PC-9 (cell line): ENCODE results near the gene CCDC60. TPM values are rescaled to one million over a fixed set of nuclear protein-coding genes. Genes with fewer than 3 reads are reported as not detected.

Experiments
- BruUV-seq: library from RNA; stranded (reverse); fragments of 400-500 nt; replicated peaks from 2 replicates; lab custom pipeline; 2021; lab: Mats Ljungman, UMichigan
- CTCF ChIA-PET: fragments of 300-600 bp; sonication (Branson Sonifier 250); formaldehyde crosslinking; loops from one replicate; lab custom pipeline; 2022; ENCODE audit warnings: antibody characterized with exemption; lab: Charles Lee
- POLR2A ChIA-PET: fragments of 300-600 bp; sonication (Branson Sonifier 250); formaldehyde crosslinking; loops from one replicate; lab custom pipeline; 2022; ENCODE audit warnings: antibody characterized with exemption; ENCODE audit not compliant: unreplicated experiment; lab: Charles Lee
- DNase-seq, 2 experiments: peaks; one replicate each; pipeline versions ENCODE4 v3.0.0 to v3.0.0-alpha.2; 2015 to 2022; ENCODE audit warnings: mixed read lengths in 1 of 2
- H2AFZ ChIP-seq: fragments of 200-600 bp; sonication (generic); 2 replicates; pipeline ENCODE4 v1.8.1; 2017; ENCODE audit warnings: antibody characterized with exemption
- H3F3A ChIP-seq: fragments of 200-600 bp; sonication (generic); 2 replicates; pipeline ENCODE4 v1.8.1; 2017; ENCODE audit warnings: antibody characterized with exemption, mild to moderate bottlenecking, low read depth; ENCODE audit not compliant: insufficient read depth
- H3K27ac ChIP-seq: fragments of 200-600 bp; sonication (generic); 2 replicates; pipeline ENCODE4 v1.6.1; 2016; ENCODE audit warnings: mixed run types
- H3K27me3 ChIP-seq: fragments of 200-600 bp; sonication (generic); 2 replicates; pipeline ENCODE4 v1.6.1; 2016; ENCODE audit warnings: low read depth, mixed run types; ENCODE audit not compliant: insufficient read depth
- H3K36me3 ChIP-seq: fragments of 200-600 bp; sonication (generic); 2 replicates; pipeline ENCODE4 v1.6.1; 2016; ENCODE audit warnings: low read depth, mixed run types
- H3K4me1 ChIP-seq: fragments of 200-600 bp; sonication (generic); replicated peaks from 2 replicates; pipeline ENCODE4 v1.6.1; 2016; ENCODE audit warnings: mixed run types; ENCODE audit not compliant: insufficient read depth
- H3K4me2 ChIP-seq: fragments of 200-600 bp; sonication (generic); 2 replicates; pipeline ENCODE4 v1.6.1; 2017; ENCODE audit warnings: mixed run types
- H3K4me3 ChIP-seq: fragments of 200-600 bp; sonication (generic); 2 replicates; pipeline ENCODE4 v1.6.1; 2016; ENCODE audit warnings: mixed run types
- H3K79me2 ChIP-seq: fragments of 200-600 bp; sonication (generic); 2 replicates; pipeline ENCODE4 v1.6.1; 2017; ENCODE audit warnings: low read depth, mixed run types
- H3K9me2 ChIP-seq: fragments of 200-600 bp; sonication (generic); 2 replicates; pipeline ENCODE4 v1.8.1; 2017; ENCODE audit warnings: mild to moderate bottlenecking; ENCODE audit not compliant: insufficient read depth
- H3K9me3 ChIP-seq: fragments of 200-600 bp; sonication (generic); 2 replicates; pipeline ENCODE4 v1.8.1; 2016; ENCODE audit warnings: low read depth; ENCODE audit not compliant: insufficient read depth
- H4K20me1 ChIP-seq: fragments of 200-600 bp; sonication (generic); 2 replicates; pipeline ENCODE4 v1.8.1; 2017; ENCODE audit not compliant: insufficient read depth
- EZH2 ChIP-seq: fragments of 200-600 bp; sonication (generic); IDR thresholded peaks from 2 replicates; pipeline ENCODE4 v1.8.0; 2017; ENCODE audit warnings: antibody characterized with exemption, low read depth
- intact Hi-C: fragments of 100-400 bp; cut with micrococcal nuclease; formaldehyde crosslinking; loops from one replicate; pipeline ENCODE4 v1.10.0; 2022; ENCODE audit not compliant: unreplicated experiment
- total RNA-seq: library from RNA; stranded (reverse); gene quantifications from 2 replicates; pipeline ENCODE4 v1.2.3, GENCODE V29; 2021
- TF ChIP-seq, protein P1 (sequence below): fragments of 200-600 bp; sonication (generic); conservative IDR thresholded peaks from 2 replicates; pipeline ENCODE4 v1.6.1; 2017; ENCODE audit warnings: mixed run types, antibody characterized with exemption, mild to moderate bottlenecking, moderate library complexity

Gene CCDC60
- total RNA-seq, 1 experiment from 2014 or later = not detected

DNA sequence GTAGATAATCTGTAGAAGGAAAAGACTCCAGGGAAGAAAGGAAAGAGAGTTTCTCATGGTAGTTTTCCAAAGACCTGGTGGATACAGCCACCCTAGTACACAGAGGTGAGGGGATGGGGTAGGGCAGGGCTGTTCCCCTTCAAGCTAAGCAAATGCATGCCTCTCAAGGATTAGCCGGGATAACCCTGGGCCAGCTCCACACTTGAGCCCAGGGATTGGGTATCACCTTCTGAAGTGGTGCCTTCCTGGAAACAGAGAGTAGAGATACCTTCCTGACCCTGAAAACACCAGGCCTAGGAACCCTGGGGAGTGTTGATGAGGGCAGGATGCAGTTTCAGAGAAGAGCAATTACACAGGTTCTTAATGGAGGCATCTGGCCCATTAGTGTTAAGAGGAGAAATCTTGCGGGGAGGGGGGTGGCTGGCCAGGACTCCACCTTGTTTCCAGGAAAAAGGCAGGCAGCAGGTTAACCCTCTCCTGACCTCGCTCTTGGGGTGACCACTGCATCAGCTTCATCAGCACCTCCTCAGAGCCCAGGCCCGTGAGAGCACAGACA, 152.1 kb downstream of the CCDC60 start:
- Histone ChIP-seq H3K4me3 (no peak overlapping the region), H3K9me2 (no peaks in the 10 kb centered on the region), H3K4me2 (no peak overlapping the region), H3K79me2 (no peaks in the 10 kb centered on the region), H3F3A (no peaks in the 10 kb centered on the region), H2AFZ (no peak overlapping the region), H3K9me3 (no peaks in the 10 kb centered on the region), H3K27me3 (peaks cover 9% of the 10 kb centered on the region; the same call in 1 of the 2 replicates), H3K36me3 (no peaks in the 10 kb centered on the region), H3K4me1 (no peaks in the 10 kb centered on the region), H4K20me1 (no peaks in the 10 kb centered on the region), H3K27ac (no peak overlapping the region)
- DNase-seq = no peak
- no TSS peak for BruUV-seq
- ChIA-PET POLR2A (no interaction called here), CTCF (no interaction called here)
- intact Hi-C loops = no loop called here
- TF ChIP-seq EZH2 = no peak
- TF ChIP-seq, protein P1, sequence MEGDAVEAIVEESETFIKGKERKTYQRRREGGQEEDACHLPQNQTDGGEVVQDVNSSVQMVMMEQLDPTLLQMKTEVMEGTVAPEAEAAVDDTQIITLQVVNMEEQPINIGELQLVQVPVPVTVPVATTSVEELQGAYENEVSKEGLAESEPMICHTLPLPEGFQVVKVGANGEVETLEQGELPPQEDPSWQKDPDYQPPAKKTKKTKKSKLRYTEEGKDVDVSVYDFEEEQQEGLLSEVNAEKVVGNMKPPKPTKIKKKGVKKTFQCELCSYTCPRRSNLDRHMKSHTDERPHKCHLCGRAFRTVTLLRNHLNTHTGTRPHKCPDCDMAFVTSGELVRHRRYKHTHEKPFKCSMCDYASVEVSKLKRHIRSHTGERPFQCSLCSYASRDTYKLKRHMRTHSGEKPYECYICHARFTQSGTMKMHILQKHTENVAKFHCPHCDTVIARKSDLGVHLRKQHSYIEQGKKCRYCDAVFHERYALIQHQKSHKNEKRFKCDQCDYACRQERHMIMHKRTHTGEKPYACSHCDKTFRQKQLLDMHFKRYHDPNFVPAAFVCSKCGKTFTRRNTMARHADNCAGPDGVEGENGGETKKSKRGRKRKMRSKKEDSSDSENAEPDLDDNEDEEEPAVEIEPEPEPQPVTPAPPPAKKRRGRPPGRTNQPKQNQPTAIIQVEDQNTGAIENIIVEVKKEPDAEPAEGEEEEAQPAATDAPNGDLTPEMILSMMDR = no peak

DNA sequence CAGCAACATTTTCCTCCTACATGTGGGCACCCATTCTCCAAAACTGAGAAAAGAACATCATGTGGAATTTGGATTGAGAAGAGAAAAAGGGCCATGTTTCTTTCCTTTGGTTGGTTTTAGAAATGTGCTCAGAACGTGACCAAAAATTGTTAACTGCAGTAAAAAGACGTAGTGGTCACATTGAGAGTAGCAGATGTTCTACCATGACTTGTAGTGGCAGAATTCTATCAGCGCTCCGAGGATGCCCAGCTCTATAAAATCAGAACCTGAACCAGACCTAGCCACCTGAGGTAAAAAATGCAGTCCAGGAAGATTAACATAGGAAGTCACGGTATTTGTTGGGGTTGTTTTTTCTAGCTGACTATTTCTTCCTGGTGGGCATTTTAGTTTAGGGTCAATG, 157.3 kb downstream of the CCDC60 start:
- H3K27me3 ChIP-seq = peaks cover 22% of the 10 kb centered on the region; the same call in 1 of the 2 replicates
- H2AFZ ChIP-seq = no peak overlapping the region
- TF ChIP-seq, protein P1 = no peak
- no peak for TF ChIP-seq EZH2
- H3K4me1 ChIP-seq = no peaks in the 10 kb centered on the region
- H3F3A ChIP-seq = no peaks in the 10 kb centered on the region
- no peak overlapping the region for H3K27ac ChIP-seq
- no peak for DNase-seq
- H3K9me2 ChIP-seq = no peaks in the 10 kb centered on the region
- H3K79me2 ChIP-seq = no peaks in the 10 kb centered on the region
- no peaks in the 10 kb centered on the region for H3K36me3 ChIP-seq
- CTCF ChIA-PET = no interaction called here
- POLR2A ChIA-PET = no interaction called here
- H3K4me2 ChIP-seq = no peak overlapping the region
- H4K20me1 ChIP-seq = no peaks in the 10 kb centered on the region
- no TSS peak for BruUV-seq
- intact Hi-C loops = no loop called here
- H3K4me3 ChIP-seq = no peak overlapping the region
- H3K9me3 ChIP-seq = no peaks in the 10 kb centered on the region

DNA sequence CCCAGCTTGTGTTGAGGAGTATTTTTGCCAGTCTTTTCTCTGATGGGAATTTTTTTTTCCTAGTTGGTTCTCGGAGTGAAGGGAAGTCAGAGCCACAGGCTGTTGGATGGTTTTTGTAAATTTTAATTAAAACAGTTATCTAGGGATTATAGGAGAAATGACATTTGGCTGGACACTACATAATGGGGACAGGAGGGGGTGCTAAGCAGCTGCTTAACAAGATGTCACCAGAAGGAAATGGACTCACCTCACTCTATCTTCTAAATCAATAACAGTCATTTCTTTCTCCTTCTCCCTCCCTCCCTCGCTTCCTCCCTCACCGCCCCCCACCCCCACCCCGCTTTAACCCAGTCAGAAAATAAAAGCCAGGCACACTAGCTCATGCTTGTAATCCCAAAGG, 165.7 kb downstream of the CCDC60 start:
- H3K79me2 ChIP-seq = no peaks in the 10 kb centered on the region
- peaks cover 32% of the 10 kb centered on the region for H3K27me3 ChIP-seq
- no peaks in the 10 kb centered on the region for H3K9me2 ChIP-seq
- H3K4me2 ChIP-seq = no peak overlapping the region
- no peak overlapping the region for H3K4me3 ChIP-seq
- intact Hi-C loops = no loop called here
- ChIA-PET POLR2A (interaction anchor here (0.7 kb wide), 1 partner anchor 568 kb away, joined by 5 read pairs; no protein-coding TSS in a partner anchor), CTCF (no interaction called here)
- H3K36me3 ChIP-seq = no peaks in the 10 kb centered on the region
- H3K9me3 ChIP-seq = no peaks in the 10 kb centered on the region
- no peaks in the 10 kb centered on the region for H3K4me1 ChIP-seq
- TF ChIP-seq, protein P1 = no peak
- no peak for TF ChIP-seq EZH2
- H2AFZ ChIP-seq = no peak overlapping the region
- no peaks in the 10 kb centered on the region for H4K20me1 ChIP-seq
- H3K27ac ChIP-seq = no peak overlapping the region
- DNase-seq = no peak
- no peaks in the 10 kb centered on the region for H3F3A ChIP-seq
- BruUV-seq = no TSS peak
